NCI-H1417 (cell line): ENCODE data around the gene ATP5ME.
"Not testable (repeated sequence)": the region's sequence is repeated elsewhere in the genome, so short reads cannot be mapped to it uniquely, and the experiment has no call there.

Source experiments
- DNase-seq, 3 experiments: peaks; one replicate each; lab custom pipeline; 2025; lab: John Stamatoyannopoulos, UW

ATP5ME gene, protein sequence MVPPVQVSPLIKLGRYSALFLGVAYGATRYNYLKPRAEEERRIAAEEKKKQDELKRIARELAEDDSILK

DNA sequence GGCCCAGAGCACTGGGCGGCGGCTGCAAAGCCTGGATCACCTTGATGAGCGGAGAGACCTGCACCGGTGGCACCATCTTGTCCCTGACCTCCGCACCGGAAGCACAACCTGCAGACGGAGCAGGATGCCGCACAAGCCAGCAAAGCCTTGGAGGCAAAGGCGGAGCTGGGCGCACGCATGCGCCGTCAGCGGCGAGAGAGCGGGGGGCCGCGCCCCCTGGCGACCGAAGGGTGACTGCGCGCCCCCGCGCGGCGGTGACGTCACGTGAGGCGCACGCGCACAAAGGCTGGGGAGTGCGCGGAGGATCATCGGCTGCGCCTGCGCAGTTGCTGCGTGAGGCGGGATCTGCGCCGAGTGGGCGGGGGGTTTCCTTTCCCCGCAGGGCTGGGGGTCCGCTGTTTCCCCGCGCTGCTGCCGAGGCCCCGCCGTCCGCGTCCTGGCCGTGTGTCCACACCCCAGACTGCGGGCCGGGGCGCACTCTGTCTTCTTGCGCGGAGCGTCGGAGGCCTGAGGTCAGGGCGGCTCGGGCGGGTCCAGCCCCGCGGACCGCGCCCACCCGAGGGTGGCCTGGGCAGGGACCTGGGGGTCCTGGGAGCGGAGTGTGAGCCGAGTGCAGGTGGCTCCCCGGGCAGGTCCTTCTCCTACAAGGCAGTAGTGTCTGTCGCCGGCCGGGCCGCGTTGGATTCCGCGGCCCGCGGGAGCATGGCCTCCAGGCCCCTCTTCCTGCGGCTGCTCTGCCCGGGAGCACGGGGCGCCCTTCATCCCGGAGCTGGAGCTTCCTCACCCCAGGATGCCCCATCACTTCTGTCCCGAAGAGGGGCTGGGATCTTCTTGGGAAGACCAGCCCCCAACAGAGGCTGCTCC lies at the start of gene ATP5ME, which contains the start of gene MYL5:
Gene ATP5ME (minus strand): TSS at position 105 of the 864 bp plus-strand sequence. CDS start 29 bp downstream, at position 76.
Gene MYL5 (plus strand): TSS at position 371 of the 864 bp plus-strand sequence. CDS start 3,485 bp downstream, outside the sequence.
- DNase-seq: peak; percentile 96 to 99 (median 97)

DNA sequence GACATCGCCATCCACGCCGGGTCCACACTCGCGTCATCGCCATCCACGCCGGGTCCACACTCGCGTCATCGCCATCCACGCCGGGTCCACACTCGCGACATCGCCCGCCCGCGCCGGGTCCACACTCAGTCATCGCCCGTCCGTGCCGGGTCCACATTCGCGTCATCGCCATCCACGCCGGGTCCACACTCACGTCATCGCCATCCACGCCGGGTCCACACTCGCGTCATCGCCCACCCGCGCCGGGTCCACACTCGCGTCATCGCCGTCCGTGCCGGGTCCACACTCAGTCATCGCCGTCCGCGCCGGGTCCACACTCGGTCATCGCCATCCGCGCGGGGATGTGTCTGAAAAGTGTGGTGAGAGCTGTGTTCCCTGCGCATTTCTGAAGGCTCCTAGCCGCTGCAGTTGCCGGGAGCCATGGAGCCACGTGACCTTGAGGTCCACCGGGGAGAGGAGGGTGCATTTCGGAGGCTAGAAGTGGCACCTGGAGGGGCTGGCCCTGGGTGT lies 48.8 kb upstream of the ATP5ME start:
- no peak for DNase-seq

DNA sequence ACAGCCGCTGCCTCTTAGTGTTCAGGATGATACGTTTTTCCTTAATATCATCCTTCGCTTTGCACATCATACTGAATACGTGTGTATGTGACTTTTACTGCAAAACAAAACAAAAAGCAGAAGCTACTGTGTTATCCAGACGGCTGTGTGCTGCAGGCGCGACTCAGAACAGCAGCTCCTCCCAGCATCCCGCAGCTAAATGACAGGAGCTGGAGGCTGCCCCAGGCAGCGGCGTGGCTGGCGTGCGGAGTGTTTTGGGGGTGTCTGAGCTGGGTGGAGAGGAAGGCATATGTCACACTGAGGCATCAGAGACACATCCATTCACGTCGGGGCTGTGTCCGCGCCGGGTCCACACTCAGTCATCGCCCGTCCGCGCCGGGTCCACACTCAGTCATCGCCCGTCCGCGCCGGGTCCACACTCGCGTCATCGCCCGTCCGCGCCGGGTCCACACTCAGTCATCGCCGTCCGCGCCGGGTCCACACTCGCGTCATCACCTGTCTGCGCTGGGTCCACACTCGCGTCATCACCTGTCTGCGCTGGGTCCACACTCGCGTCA lies 48.2 kb upstream of the ATP5ME start:
- no peak for DNase-seq

DNA sequence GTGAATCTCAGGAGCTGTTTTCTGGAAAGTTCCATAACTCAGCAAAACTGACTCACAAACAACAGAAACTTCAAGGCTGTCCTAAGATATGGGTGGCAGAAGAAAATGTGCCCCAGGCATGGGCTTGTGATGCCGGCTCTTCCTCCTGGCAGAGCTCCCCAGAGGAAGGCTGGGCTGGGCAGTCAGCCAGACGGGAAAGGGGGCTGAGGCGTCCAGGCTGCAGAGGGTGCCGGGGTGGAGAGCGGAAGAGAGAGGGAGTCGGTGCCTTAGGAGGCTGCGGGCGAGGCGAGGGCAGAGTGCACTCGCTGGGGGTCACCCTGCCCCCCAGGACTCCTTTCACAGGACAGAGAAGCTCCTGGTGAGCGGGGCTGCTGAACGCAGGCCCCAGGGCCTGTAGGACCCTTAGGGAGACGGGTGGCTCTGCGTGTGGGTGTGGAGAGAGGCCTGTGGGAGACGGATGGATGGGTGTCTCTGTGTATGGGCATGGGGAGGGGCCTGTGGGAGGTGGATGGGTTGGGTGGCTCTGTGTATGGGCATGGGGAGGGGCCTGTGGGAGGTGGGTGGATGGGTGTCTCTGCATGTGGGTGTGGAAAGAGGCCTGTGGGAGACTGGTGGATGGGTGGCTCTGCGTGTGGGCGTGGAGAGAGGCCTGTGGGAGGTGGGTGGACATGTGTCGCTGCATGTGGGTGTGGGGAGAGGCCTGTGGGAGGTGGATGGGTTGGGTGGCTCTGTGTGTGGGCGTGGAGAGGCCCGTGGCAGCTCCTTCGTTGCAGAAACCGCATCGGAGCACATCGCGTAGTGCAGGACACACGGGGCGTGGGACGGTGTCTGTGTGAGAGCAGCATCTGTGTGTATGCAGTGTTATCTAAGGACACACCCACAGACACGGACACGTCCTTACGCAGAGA lies 47.4 kb upstream of the ATP5ME start:
- DNase-seq: no peak

DNA sequence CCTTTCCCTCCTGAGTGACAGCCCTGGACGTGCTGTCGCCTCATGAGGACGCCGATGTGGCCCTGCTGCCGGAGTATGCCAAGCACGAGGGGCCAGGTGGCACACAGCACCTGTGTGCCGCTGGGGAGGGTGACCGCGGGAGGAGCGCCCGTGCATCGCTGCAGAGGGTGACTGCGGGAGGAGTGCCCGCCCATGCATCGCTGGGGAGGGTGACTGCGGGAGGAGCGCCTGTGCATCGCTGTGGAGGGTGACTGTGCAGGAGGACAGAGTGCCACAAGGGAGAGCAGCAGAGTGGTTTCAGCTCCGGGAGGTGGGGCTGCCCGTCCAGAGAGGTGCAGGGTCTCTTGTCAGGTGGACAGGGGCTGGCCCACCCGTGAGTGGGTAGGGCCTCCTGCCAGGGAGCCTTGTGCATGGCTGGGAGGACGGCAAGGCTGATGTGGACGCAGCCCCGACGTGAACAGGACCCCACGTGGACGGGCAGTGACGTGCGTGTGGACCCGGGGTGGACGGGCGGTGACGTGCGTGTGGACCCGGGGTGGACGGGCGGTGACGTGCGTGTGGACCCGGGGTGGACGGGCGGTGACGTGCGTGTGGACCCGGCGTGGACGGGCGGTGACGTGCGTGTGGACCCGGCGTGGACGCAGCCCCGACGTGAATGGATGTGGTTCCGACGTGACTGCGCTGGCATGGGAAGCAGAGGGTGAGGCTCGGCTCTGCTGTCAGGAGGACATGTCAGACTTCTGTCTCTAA lies 46.2 kb upstream of the ATP5ME start:
- no peak for DNase-seq

DNA sequence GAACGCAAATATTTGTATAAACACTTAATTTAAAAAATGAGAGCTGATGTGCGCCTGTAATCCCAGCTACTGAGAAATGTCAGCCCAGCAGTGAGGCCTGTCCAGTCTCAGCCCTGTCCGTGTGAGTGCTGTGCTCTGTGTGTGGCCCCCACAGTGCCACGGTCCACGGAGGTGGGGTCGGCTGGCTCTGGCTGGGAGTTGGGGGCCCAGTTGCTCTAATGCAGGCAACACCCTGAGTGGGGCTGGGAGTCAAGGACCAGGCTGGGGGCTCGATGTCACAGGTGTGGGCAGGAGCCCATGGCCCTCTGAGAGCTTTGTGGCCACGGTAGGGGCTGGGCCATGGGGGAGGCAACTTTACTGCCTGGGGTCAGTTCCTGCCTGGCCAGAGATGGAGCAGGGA lies 44.4 kb upstream of the ATP5ME start:
- DNase-seq: no peak

DNA sequence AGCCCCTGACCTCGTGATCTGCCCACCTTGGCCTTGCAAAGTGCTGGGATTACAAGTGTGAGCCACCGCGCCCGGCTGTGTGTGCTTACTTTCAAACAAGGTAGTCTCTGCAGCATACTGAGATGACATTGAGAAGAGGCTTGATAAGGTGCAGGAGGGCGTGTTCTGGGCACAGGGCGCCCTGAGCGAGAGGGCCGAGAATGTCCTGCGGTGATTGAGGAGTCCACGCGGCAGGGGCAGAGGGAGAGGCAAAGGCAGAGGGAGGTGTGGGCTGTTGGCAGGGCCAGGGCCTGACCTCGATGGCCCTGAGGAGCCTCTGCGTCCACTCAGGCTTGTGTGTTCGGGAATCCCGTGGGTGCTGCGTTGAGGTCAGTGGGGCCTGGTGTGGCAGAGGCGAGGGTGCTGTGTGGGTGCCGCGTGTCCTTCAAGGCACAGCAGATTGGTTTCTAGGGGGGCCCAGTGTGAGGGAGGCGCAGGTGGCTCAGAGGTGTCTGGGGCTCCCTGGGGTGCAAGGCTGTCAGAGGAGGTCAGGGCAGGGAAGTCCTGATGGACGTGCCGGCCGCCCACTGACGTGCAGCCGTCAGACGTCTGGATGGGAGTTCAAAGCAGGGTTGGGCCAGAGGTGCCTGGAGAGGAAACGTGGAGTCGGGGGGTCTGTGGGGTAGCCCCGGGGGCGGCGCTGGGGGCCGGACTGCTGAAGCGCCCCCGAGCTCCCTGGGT lies 43.7 kb upstream of the ATP5ME start:
- DNase-seq: no peak

DNA sequence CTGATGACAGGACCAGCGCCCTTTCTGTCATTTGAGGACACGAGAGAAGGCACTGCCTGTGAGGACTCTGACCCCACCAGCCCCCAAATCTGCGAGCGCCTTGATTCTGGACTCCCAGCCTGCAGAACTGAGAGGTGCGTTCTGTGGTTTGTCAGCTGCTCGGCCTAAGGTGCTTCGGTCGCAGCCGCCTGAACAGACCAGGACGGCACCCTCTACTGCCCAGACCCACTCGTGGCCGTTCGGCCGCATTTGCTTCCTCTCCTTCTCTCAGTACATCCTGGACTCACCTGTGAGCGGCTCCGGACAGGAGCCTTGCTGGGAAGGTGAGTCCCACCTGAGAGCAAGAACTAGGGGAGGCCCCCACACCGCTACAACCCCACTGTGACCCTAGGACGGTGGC lies 40.0 kb upstream of the ATP5ME start:
- no peak for DNase-seq

DNA sequence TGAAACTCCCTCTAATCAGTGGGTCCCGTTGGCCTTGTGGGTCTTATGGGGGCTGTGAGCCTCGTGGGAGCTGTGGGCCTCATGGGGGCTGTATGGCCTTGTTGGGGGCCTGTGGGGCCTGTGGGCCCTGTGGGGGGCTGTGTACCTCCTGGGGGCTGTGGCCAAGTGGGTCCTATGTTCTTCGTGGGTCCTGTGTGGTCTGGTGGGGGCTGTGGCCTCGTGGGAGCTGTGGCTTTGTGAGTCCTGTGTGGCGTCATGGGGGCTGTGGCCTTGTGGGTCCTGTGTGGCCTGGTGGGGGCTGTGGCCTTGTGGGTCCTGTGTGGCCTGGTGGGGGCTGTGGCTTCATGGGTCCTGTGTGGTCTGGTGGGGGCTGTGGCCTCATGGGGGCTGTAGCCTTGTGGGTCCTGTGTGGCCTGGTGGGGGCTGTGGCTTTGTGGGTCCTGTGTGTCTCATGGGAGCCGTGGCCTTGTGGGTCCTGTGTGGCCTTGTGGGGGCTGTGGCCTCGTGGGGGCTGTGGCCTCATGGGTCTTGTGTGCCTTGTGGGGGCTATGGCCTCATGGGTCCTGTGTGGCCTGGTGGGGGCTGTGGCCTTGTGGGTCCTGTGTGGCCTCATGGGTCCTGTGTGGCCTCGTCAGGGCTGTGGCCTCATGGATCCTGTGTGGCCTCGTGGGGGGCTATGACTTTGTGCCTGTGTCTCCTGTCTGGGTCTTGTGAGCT lies 39.0 kb upstream of the ATP5ME start:
- DNase-seq: no peak

DNA sequence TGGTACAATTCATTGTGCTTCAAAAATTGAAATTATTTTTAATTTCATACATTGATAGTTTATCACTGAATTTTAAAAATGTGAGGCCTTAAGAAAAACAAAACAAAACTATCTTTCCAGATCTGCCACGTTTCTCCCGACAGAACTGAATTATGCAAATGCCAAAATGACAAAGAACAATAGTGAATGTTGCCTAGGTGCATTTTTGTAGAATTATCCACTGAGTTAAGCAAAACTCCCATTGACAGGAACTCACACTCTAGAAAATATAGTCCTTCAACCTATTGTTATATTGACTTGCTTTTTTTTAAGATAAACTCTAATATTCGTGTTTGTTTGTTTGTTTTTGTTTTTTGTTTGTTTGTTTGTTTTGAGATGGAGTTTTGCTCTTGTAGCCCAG lies 38.0 kb upstream of the ATP5ME start:
- no peak for DNase-seq

DNA sequence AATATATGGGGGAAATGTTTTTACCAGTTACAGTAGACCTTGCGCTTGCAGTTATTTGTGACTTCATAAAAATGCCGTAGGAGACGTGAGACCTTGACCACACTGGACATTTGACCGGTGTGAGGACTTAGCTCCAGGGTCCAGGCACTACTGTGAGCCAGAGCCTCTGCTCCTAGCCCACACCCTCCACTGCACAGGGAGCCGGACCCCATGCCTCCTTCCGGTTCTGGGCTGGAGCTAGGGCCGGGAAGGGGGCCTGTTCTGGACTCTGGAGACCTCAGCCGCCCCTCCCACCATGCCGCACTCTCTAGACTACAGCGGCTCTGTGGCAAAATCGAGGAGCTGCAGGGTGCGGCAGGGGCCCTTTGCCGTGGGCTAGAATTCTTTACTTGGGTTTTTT lies 36.8 kb upstream of the ATP5ME start:
- no peak for DNase-seq

DNA sequence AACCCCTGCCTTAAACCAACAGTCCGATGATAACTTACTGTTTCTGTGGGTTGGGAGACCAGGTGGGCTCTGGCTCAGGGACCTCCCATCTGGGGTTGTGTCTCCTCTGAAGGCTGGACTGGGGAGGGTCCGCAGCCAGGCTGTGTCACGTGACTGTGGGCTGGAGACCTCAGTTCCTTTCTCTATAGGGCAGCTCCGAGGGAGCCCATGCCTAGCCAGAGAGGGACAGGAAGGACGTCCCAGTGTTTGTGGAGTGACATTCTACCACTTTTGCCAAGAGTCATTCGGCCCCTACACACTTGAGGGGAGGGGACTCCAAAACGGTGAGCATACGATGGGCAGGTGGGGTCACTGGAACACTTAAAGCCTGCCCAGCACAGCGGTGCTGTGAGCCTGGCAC lies 36.0 kb upstream of the ATP5ME start:
- no peak for DNase-seq

DNA sequence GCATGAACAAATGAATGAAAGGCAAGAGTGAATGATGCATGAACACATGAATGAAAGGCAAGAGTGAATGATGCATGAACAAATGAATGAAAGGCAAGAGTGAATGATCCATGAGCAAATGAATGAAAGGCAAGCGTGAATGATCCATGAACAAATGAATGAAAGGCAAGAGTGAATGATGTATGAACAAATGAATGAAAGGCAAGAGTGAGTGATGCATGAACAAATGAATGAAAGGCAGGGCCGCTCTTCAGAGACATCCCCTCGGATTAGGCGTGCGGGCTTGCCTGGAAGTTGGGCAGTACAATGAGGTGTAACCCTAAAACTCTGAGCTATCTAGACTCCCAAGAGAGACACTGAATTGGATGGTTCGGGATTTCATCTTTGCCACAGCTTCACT lies 35.3 kb upstream of the ATP5ME start:
- DNase-seq: no peak

DNA sequence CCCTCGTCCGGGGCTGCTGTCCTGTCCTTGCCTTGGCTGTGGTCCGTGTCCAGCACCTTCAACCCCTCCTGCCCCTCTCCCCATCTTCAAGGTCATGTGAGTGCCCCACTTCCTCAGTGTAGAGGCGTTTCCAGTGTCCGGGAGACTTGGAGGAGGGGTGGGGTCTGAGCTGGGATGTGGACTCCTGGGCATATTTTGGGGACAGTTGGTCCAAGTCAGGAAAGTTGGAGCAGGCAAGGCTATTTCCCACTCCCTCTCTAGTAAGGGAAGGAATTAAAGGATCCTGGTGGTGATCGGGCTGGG lies 34.5 kb upstream of the ATP5ME start:
- no peak for DNase-seq

DNA sequence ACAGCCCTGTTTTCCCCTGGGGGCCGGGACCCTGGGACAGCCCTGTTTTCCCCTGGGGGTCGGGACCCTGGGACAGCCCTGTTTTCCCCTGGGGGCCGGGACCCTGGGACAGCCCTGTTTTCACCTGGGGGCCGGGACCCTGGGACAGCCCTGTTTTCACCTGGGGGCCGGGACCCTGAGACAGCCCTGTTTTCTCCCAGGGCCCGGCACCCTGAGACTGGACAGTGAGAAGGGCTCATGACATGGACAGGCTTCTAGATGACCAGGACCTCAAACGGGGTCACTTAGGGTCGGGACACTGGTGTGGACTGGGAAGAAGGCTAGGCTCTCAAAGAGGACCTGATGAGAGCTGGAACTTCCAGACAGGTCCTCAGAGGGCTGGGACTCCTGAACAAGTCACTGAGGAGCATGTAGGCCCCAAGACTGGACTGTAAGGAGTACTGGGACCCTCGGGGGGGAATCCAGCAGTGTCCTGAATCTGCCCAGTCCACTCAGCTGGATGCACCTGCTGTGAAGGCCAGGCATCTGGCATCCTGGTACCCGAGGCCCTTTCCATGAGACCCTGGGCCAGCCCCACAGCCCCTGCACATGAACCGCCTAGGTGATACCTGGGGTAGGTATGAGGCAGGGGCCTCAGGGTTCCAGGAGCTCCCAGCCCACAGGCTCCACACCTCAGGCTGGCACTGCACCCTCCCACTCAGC lies 34.0 kb upstream of the ATP5ME start:
- DNase-seq: no peak

DNA sequence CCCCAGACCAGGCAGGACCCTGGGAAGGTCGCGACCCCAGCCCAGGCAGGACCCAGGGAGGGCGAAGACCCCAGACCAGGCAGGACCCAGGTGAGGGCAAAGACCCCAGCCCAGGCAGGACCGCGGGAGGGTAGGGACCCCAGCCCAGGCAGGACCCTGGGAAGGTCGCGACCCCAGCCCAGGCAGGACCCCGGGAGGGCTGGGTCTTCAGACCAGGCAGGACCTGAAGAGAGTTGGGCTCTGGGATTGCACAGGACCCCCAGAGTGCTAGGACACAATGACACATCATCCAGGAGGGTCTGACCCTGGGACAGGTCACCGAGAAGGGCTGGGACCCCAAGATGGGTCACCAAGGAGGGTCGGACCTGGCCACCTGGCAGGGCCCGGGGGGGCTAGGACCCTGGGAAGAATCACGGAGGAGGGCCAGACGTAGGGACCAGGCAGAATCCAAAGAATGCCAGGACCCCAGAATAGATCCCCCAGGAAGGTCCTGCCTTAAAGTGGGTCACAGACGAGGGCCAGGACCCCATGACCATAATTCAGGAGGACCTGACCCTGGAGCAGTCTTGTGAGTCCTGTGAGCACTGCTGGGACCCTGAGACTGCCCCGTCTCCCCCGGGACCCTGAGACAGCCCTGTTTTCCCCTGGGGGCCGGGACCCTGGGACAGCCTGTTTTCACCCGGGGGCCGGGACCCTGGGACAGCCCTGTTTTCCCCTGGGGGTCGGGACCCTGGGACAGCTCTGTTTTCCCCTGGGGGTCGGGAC lies 32.9 kb upstream of the ATP5ME start:
- no peak for DNase-seq

DNA sequence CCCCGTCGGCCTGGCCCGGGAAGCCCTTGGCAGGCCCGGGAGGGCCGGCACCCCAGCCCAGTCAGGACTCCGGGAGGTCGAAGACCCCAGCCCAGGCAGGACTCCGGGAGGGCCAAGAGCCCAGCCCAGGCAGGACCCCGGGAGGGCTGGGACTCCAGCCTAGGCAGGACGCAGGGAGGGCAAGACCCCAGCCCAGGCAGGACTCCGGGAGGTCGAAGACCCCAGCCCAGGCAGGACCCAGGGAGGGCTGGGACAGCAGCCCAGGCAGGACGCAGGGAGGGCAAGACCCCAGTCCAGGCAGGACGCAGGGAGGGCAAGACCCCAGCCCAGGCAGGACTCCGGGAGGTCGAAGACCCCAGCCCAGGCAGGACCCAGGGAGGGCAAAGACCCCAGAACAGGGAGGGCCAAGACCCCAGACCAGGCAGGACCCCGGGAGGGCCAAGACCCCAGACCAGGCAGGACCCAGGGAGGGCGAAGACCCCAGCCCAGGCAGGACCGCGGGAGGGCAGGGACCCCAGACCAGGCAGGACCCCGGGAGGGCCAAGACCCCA lies 32.1 kb upstream of the ATP5ME start:
- not testable (repeated sequence) for DNase-seq

DNA sequence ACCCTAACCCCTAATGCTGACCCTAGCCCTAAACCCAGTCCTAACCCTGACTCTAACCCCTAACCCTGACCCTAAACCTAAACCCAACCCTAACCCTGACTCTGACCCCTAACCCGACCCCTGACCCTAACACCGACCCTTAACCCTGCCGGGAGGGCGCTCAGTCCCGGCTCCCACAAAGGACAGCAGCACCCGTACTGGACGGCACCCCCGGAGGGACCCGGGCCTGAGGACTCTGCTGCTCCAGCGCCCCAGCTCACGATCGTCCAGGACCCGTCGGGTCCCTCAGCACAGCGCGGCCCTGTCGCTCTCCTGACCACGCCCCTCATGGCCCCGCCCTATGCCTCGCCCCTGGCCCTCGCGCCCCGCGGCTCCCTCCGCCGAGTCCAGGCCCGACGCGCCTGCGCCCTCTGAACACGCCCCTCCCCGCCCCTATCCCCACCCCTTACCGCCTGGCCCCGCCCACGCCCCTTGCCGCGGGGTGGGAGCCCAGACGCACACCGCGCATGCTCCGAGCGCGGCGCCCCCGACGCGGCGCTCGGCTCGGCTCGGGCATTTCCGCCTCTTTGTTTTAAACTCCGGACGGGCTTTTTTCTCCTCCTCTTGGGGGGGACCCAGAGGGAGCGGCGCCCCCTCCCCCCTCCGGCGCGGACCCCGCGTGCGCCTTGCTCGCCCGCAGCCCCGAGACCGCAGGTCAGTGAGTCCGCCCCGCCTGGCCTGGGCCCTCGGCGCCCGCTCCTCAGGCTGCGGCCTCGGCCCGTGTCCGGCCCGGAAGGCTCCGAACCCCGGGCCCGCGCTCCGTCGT lies 31.4 kb upstream of the ATP5ME start, which contains the start of gene PCGF3:
Gene PCGF3 (plus strand): TSS at position 555 of the 805 bp plus-strand sequence. CDS start 27,849 bp downstream, outside the sequence.
- peak; percentile 91 to 98 (median 95) for DNase-seq
